KBM-7 (cell line): Measurements from ENCODE around the gene SLC44A5.
"Not testable (repeated sequence)": the region's sequence is repeated elsewhere in the genome, so short reads cannot be mapped to it uniquely, and the experiment has no call there.

Source experiments
- DNase-seq: peaks from one replicate; pipeline ENCODE4 v3.0.0-alpha.2; 2015
- in situ Hi-C: fragments of 300-500 bp; cut with MboI; formaldehyde crosslinking; loops from 2 replicates; pipeline ENCODE4 v1.14.3; 2020; ENCODE audit warnings: low sequenced_read_pairs, low pct_unique_long_range_greater_than_20kb, mixed read lengths

SLC44A5 gene

GRCh38 chr1:75472971-75473603 lies 137.8 kb downstream of the SLC44A5 start:
- DNase-seq, result no peak
- in situ Hi-C loops, result no loop called here

DNA sequence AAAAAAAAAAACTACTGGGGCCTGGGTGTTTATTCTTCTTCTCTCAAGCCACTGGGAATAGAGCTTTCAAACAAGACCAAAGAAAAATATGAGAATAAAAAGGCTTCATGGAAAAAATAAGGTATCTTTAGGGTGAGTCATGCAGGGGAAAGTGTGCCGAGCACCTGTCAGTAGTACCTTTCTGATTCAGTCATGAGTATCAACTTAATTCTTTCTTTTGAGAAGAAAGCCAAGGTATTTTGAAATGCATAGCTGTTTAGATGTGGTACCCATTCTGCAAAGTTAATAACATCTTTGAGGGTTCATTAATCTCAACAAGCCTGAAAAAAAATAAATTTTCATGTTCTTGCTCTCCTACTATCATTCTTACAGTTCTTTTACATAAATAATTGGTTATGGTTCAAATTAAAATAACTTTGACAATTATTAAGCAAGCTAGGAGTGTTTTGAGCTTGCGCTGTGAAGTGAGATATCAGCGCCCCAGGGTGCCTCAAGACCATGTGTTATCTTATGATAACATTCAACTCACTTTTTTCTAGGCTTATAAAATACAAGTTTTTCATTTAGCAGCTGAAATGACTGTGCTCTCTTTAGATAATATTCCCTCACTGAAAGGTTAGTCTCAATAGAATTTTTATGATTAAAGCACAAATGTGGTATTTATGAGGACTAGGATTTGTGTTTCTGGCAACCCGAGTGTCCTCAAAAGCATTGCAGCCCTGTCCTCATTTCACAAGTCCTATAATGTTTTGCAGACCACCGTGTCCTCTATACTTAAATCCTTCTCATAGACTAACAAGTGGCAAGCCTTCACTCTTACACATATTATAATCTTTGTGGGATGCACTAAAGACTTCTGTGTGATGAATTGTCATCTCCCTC lies 138.6 kb downstream of the SLC44A5 start:
- in situ Hi-C loops, result no loop called here

GRCh38 chr1:75471252-75471651 lies 139.7 kb downstream of the SLC44A5 start:
- no peak for DNase-seq
- in situ Hi-C loops, result no loop called here

More for the DNA sequence above, 138.6 kb downstream of the SLC44A5 start:
- DNase-seq, result no peak

- DNase-seq, result no peak
- in situ Hi-C loops, result no loop called here
Measured at GRCh38 chr1:75470448-75470847, 140.5 kb downstream of the SLC44A5 start.

- no peak for DNase-seq
- in situ Hi-C loops, result no loop called here
Measured at GRCh38 chr1:75469586-75470173, 141.2 kb downstream of the SLC44A5 start.

DNA sequence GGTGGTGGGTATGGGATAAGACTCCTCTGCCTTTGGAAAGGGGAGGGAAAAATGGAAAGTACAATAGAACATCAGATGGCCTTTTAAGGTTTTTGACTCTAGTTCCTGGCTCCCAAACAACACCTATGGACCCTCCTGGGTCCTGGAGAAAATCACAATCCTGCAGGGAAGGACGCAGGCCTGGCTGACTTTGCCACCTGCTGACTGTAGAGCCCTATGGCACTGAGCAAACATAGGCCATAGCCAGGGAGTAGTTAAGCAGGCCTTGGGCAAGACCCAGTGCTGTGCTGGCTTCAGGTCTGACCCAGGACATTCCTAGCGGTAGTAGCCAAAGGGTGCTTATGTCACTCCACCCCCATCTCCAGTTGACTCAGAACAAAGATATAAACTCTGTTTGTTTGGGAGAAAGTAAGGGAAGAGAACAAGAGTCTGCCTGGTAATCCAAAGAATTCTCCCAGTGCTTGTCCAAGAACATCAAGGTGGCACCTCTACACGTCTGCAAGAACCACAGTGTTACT lies 149.0 kb downstream of the SLC44A5 start:
- DNase-seq, result no peak
- in situ Hi-C loops, result no loop called here

DNA sequence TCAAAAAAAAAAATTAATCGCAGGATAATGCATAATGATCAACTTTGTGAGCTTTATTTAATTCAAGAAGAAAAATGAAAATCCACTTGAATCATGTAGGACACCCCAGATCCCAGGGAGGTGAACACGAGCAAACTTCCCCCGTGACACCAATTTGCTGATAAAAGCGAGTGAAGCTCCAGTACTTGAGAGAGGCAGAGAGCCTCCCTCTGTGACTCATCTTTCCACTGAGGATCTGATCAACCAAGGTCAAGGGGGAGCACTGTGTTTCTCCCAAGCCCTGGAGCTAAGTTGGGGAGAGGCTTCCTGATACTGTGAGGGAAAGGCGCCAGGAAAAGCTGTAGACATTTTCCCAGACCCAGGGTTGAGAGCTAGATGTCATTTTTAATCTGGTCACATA lies 160.9 kb downstream of the SLC44A5 start:
- in situ Hi-C loops, result no loop called here
- no peak for DNase-seq

DNA sequence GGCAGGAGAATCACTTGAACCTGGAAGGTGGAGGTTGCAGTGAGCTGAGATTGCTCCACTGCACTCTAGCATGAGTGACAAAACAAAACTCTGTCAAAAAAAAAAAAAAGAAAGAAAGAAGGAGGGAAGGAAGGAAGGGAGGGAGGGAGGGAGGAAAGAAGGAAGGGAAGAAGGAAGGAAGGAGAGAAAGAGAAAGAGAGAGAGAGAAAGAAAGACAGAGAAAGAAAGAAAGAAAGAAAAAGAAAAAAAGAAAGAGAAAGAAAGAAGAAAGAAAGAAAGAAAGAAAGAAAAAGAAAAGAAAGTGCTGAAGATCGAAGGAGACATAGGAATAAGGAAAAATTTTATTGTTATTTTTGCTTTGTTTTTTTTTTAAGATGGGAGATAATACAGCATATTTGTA lies 166.7 kb downstream of the SLC44A5 start:
- no peak for DNase-seq
- in situ Hi-C loops, result no loop called here

GRCh38 chr1:75440274-75440673 lies 170.6 kb downstream of the SLC44A5 start:
- in situ Hi-C loops, result no loop called here
- no peak for DNase-seq

DNA sequence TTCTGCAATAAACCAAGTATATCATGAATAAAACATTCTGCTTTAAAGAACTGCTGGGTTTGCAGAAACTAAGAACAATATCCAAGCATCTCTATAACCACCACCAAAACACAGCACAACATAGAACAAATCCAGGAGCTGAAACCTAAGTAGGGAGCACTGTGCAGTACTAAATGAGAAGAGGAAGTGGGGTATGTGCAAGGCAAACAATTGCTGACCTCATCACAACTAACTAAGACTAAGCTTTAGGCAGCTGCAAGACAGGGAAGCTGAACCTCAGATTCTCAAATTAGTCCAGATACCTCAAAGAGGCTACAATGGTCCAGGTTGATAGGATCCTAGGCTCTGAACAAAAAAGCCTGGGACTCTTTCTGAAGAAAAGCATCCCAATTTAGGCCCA lies 172.6 kb downstream of the SLC44A5 start:
- no peak for DNase-seq
- in situ Hi-C loops, result no loop called here

DNA sequence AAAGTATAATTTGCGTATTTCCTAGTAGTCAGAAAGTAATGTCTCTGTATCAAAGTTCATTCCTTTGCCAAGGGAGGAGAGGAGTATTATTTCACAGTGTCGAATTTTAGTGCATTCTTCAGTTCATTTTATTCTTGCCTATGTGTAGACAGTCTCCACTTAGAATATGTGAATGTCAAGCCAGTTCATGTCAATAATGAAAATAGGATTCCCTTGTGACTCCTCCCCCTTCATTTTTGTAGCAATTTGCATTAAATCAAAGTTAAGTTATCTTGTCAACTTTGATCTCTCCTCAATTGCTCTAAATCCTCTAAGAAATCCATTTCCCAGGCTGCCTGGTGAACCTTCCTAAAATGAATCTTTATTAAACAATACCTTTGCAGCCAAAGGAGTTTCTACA lies 179.1 kb downstream of the SLC44A5 start:
- no peak for DNase-seq
- in situ Hi-C loops, result no loop called here

DNA sequence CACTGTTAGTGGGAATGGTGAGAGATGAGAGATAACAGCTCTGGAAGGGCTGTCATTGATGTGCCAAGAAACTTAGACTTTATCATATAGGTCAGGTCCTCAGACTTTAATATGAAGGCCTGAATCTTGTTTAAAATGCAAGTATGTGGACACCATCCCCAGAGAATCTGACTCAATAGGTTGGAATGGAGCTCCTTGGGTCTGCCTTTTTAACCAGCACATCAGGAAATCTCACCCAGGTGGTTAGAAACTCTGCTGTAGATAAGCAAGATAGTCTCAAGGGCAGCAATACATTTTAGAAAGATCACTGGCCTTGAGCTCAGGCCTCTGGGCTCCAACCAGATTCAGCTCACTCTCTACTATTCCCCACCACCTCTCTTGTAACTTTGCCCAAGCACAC lies 180.4 kb downstream of the SLC44A5 start:
- in situ Hi-C loops, result no loop called here
- no peak for DNase-seq

DNA sequence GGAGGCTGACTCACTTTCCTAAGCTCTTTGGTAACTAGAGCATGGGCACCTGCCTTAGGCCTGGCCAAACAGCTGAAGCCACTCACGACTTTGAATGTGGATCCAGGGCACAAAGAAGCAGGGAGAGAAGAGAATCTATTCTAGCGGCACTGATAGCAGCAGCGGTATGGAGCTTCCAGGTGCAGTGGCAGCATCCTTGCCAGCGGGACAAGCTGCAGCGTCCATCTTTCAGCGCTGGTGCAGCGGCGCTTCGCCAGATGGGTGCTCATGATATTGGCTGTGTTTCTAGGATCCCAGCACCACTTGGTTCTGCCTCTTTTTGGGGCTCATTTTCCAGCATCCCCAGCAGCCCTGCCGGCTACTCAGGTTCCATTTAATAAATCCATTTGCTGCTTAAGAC lies 184.2 kb downstream of the SLC44A5 start:
- in situ Hi-C loops, result no loop called here
- DNase-seq, result no peak

DNA sequence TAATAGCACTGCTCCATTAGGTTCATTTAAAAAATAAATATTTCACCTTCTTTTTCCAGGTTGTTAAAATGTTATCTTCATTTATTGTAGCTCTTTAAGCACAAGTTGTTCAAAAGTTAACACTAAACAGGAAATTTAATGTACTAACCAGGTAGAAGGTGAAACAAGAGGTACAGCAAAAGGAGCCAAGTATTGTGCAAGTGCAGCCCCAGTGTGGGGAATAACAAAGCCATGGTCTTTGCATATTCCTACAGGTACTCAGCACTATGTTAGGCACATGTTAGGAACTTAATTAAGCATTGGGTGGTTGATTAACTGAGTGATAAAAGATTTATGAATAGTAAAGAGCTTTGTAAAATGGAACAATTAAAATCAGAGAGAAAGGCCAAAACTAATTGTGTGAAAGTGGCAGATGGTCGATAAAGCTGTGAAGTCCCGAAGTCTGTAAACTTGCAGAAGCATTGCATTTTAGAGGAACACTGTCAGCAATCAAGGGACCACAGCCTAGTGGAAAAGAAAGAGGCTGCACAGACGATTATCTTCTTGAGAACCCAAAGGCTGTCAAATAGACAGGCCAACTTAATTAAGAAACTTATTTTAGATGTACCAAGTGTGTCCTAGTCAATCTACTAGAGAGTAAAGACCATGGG lies 185.8 kb downstream of the SLC44A5 start:
- in situ Hi-C loops, result no loop called here
- no peak for DNase-seq

DNA sequence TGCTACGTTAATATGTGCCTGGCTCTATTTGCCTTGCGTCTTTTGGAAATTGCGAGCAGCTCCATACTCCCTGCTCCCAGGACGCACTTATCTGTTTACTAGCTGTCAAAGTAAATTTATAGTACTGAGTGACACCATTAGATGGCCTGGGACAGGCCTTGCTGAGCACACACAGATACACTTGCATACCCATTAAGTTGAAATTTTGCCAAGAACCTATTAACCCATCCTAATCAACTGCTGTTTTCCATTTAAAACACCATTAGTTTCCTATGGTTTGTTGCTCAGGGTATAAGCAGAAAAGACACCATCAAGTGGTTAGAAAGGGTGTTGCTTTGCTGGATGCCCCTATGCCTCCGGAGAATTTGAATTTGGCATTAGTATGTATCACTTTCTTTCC lies 187.3 kb downstream of the SLC44A5 start:
- in situ Hi-C loops, result no loop called here
- no peak for DNase-seq

GRCh38 chr1:75423136-75423535 lies 187.8 kb downstream of the SLC44A5 start:
- in situ Hi-C loops, result no loop called here
- DNase-seq, result no peak

DNA sequence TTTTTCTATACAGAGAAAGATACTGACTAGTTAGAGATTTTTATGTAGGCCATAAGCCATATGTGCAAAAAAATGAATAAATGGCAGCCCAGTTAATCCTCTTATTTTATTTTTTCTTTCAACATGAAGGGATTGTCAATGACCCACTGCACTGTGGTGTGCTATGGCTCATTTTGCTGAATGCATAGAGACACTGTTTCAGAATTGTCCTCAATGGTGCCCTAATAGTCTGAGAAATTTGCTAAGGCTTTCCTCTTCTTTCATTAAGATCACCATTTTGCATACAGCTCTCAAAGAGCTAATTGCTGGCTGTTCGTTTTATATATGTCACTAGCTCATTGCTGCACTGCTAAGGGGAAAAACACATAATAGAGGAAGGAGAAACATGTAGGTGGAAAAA lies 189.5 kb downstream of the SLC44A5 start:
- in situ Hi-C loops, result no loop called here
- no peak for DNase-seq

DNA sequence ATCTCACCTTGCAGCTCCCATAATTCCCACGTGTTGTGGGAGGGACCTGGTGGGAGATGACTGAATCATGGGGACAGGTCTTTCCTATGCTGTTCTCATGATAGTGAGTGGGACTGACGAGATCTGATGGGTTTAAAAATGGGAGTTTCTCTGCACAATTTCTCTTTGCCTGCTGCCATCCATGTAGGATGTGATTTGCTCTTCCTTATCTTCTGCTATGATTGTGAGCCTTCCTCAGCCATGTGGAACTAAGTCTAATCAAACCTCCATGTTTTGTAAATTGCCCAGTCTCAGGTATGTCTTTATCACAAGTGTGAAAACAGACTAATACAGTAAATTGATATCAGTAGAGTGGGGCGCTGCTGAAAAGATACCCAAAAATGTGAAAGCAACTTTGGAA lies 195.7 kb downstream of the SLC44A5 start:
- DNase-seq, result no peak
- in situ Hi-C loops, result no loop called here

DNA sequence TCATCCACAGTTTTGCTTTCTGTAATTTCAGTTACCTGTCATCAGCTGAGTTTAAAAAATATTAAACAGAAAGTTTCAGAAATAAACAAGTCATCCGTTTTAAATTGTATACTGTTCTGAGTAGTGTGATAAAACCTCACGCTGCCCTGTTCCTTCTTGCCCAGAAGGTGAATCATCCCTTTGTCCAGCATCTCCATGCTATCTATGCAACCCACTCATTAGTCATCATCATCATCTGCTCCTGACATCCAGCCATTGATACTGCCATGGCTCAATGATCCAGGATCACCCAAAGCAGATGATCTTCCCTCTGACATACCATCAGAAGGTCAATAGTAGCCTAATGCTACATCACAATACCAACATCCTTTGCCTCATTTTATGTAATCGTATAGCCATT lies 198.3 kb downstream of the SLC44A5 start:
- no peak for DNase-seq
- in situ Hi-C loops, result no loop called here

DNA sequence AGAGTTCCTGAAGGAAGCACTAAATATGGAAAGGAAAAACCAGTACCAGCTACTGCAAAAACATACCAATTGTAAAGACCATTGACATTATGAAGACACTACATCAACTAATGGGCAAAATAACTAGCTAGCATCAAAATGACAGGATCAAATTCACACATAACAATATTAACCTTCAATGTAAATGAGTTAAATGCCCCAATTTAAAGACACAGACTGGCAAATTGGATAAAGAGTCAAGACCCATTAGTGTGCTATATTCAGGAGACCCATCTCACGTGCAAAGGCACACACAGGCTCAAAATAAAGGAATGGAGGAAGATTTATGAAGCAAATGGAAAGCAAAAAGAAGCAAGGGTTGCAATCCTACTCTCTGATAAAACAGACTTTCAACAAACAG lies 206.2 kb downstream of the SLC44A5 start:
- in situ Hi-C loops, DNase-seq: not testable (repeated sequence)
